HG02943 (cell line): ENCODE data around the gene MIDN.
"Not testable (repeated sequence)": the region's sequence is repeated elsewhere in the genome, so short reads cannot be mapped to it uniquely, and the experiment has no call there.

ENCODE experiments used
- ATAC-seq: cut with Tn5 transposase; IDR thresholded peaks from one replicate; pipeline ENCODE4 v1.9.1; 2021; ENCODE audit warnings: mild to moderate bottlenecking, low read depth, moderate library complexity; ENCODE audit not compliant: unreplicated experiment

MIDN gene

GRCh38 chr19:1248139-1248785 is at the start of gene MIDN:
TSS of gene MIDN (plus strand) at chr19:1248583. CDS start at chr19:1250297, 1,714 bp downstream.
- ATAC-seq = peak; percentile 14

- no peak for ATAC-seq
Measured at GRCh38 chr19:1199531-1199930, 48.9 kb upstream of the MIDN start.

GRCh38 chr19:1200614-1201013 is 47.8 kb upstream of the MIDN start:
- not testable (repeated sequence) for ATAC-seq

- ATAC-seq = peak; percentile 85
Measured at GRCh38 chr19:1205114-1206099, 43.0 kb upstream of the MIDN start, which contains the start of gene STK11. TSS of gene STK11 (plus strand) at chr19:1205778. CDS start at chr19:1206914, 1,136 bp downstream.

- no peak for ATAC-seq
Measured at GRCh38 chr19:1206150-1206863, 42.1 kb upstream of the MIDN start.

GRCh38 chr19:1206864-1207450 is 41.4 kb upstream of the MIDN start:
- ATAC-seq = no peak

- not testable (repeated sequence) for ATAC-seq
Measured at GRCh38 chr19:1208830-1209229, 39.6 kb upstream of the MIDN start.

- no peak for ATAC-seq
Measured at GRCh38 chr19:1210227-1210538, 38.2 kb upstream of the MIDN start.

- ATAC-seq = no peak
Measured at GRCh38 chr19:1211494-1212234, 36.7 kb upstream of the MIDN start.

- no peak for ATAC-seq
Measured at GRCh38 chr19:1213391-1214286, 34.7 kb upstream of the MIDN start.

GRCh38 chr19:1214299-1214861 is 34.0 kb upstream of the MIDN start:
- ATAC-seq = no peak

- ATAC-seq = no peak
Measured at GRCh38 chr19:1214862-1215731, 33.3 kb upstream of the MIDN start.

GRCh38 chr19:1216756-1217155 is 31.6 kb upstream of the MIDN start:
- ATAC-seq = no peak

GRCh38 chr19:1217366-1217765 is 31.0 kb upstream of the MIDN start:
- ATAC-seq = no peak

- no peak for ATAC-seq
Measured at GRCh38 chr19:1218751-1219567, 29.4 kb upstream of the MIDN start.

- ATAC-seq = no peak
Measured at GRCh38 chr19:1219786-1220476, 28.5 kb upstream of the MIDN start.
